Retinal pigment epithelial cell (primary cell): ENCODE results near the gene HCN2.

Source experiments
- DNase-seq: peaks from one replicate; pipeline ENCODE4 v3.0.0-alpha.2; 2010; ENCODE audit warnings: low read depth
- H3K4me3 ChIP-seq: 2 replicates; pipeline ENCODE4 v1.5.1; 2011; ENCODE audit warnings: mild to moderate bottlenecking, low read length, control low read depth, moderate library complexity
- TF ChIP-seq, protein P1 (sequence below): conservative IDR thresholded peaks from 2 replicates; pipeline ENCODE4 v1.5.1; 2011; ENCODE audit warnings: low read depth, low read length, control low read depth, inconsistent platforms

HCN2 gene

DNA sequence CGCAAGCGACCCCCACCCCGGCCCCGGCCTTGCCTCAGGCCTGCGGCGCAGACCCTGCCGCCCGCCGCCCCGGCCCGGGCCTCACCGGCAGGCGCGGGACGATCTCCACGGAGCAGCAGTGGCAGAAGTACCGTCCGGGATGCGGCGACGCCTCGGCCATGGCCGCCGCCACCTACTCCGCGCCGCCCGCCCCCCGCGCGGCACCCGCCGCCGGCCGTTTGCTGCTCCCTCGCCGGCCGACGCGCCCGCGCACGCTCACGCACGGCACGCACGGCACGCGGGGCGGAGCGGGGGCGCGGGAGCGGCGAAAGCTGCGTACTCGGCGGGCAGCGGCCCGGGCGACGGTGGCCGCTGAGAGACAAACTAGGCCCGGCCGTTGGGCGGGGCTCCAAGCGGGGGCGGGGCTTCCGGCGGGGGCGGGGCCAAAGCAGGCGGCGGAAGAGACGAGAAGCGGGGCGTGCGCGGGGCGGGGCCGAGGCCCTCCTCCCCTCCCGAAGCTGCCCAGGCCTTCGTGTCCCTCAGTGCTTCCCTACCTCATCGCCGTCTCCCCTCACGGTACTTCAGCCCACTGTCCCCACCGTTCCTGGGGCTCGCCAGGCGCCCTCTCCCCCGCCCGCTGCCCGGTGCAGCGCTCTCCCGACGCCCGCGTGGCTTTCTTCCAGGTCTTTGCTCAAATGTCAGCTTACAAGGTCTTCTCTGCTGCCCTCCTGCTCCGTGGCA is 73.4 kb downstream of the HCN2 start, which contains the start of gene RNF126:
Gene RNF126 (minus strand): TSS at position 253 of the 720 bp plus-strand sequence. CDS start 93 bp downstream, at position 160.
- H3K4me3 ChIP-seq = peak within 1 kb of the TSS; percentile 70
- peak; percentile 37 for DNase-seq
- TF ChIP-seq, protein P1, sequence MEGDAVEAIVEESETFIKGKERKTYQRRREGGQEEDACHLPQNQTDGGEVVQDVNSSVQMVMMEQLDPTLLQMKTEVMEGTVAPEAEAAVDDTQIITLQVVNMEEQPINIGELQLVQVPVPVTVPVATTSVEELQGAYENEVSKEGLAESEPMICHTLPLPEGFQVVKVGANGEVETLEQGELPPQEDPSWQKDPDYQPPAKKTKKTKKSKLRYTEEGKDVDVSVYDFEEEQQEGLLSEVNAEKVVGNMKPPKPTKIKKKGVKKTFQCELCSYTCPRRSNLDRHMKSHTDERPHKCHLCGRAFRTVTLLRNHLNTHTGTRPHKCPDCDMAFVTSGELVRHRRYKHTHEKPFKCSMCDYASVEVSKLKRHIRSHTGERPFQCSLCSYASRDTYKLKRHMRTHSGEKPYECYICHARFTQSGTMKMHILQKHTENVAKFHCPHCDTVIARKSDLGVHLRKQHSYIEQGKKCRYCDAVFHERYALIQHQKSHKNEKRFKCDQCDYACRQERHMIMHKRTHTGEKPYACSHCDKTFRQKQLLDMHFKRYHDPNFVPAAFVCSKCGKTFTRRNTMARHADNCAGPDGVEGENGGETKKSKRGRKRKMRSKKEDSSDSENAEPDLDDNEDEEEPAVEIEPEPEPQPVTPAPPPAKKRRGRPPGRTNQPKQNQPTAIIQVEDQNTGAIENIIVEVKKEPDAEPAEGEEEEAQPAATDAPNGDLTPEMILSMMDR = no peak

DNA sequence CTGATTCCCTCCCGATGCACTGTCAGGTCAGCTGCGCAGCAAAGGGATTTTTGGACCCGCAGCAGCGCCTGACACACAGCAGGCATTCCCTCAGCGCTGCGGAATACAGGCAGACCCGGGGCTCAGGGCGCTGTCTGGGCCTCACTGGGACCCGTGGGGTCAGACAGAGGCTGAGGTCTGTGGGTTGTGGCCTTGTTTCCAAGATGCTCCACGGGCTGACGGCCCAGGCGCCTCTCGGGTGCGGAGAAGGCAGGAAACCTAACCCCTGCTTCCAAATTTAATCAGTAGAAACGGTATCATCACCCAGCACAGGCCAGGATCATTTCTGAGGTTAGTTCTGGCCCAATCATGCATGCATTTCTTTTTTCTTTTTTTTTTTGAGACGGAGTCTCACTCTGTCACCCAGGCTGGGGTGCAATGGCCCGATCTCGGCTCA is 74.0 kb downstream of the HCN2 start:
- no peak for DNase-seq
- TF ChIP-seq, protein P1 = no peak
- peak overlapping the region; percentile 55 for H3K4me3 ChIP-seq

DNA sequence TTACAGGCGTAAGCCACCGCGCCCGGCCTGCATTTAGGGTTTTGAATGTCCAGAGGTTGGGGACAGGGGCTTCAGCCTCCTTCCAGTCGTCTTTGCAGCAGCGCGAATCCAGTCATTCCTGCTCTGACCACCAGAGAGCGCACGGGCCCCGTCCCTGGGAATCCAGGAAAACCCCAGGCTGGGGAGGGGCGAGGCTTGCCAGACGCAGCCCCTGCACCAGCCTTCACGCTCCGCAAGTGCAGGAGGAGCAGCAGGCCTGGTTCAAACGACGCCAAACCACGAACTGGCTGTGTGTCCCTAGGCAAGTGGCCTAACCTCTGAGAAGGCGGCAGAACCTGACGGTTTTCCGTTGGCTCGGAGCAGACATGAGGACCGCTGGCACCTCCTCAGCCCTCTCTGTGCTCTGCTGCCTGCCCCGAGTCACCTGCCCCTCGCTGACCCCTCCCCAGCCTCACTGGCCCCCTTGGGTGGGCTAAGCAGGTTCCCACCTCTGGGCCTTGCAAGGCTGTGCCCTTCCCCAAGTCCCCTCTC is 75.3 kb downstream of the HCN2 start:
- TF ChIP-seq, protein P1 = peak; percentile 90
- DNase-seq = peak; percentile 20
- H3K4me3 ChIP-seq = no peak overlapping the region
